BJ (cell line): ENCODE results near the gene SLC22A16. TPM values are rescaled to one million over a fixed set of nuclear protein-coding genes. Genes with fewer than 3 reads are reported as not detected.
"Not testable (repeated sequence)": the region's sequence is repeated elsewhere in the genome, so short reads cannot be mapped to it uniquely, and the experiment has no call there.

Experiments used
- CTCF ChIA-PET: fragments of 350-600 bp; formaldehyde crosslinking; extraction: SDS; loops from one replicate; lab custom pipeline; 2021; ENCODE audit warnings: antibody characterized with exemption, inconsistent platforms; lab: Yijun Ruan, JAX
- POLR2A ChIA-PET: fragments of 300-600 bp; sonication (Branson Sonifier 250); formaldehyde crosslinking; extraction: SDS; loops from one replicate; lab custom pipeline; 2021; ENCODE audit warnings: antibody characterized with exemption; lab: Charles Lee
- DNase-seq: peaks from one replicate; pipeline ENCODE4 v3.0.0-alpha.2; 2011; ENCODE audit warnings: low read depth
- H3K27me3 ChIP-seq: 2 replicates; pipeline ENCODE4 v1.6.0; 2011; ENCODE audit warnings: low read length; ENCODE audit not compliant: control insufficient read depth, insufficient read depth
- H3K36me3 ChIP-seq: 2 replicates; pipeline ENCODE4 v1.5.1; 2011; ENCODE audit warnings: low read length; ENCODE audit not compliant: control insufficient read depth, insufficient read depth
- H3K4me3 ChIP-seq: 2 replicates; pipeline ENCODE4 v1.5.1; 2011; ENCODE audit warnings: low read depth, mild to moderate bottlenecking, control low read depth, low read length
- CTCF ChIP-seq: IDR thresholded peaks from 2 replicates; pipeline ENCODE4 v1.5.1; 2011; ENCODE audit warnings: low read depth, mild to moderate bottlenecking, control low read depth, inconsistent platforms, low read length, moderate library complexity; ENCODE audit not compliant: insufficient read depth
- polyA plus RNA-seq: library from polyadenylated mRNA; depleted of rRNA; stranded (reverse); fragments of >200 nt; gene quantifications from 2 replicates; pipeline ENCODE4 v1.2.3, GENCODE V29; 2011

SLC22A16 gene
- polyA plus RNA-seq, 1 experiment: not detected

GRCh38 chr6:110488606-110489190 is 12.3 kb upstream of the SLC22A16 start:
- Histone ChIP-seq H3K36me3 (no peaks in the 10 kb centered on the region), H3K4me3 (no peak overlapping the region), H3K27me3 (peaks cover 2% of the 10 kb centered on the region; the same call in 1 of the 2 replicates)
- ChIA-PET CTCF (no interaction called here), POLR2A (no interaction called here)
- TF ChIP-seq CTCF: no peak
- no peak for DNase-seq

- POLR2A ChIA-PET, DNase-seq, H3K27me3 ChIP-seq, H3K4me3 ChIP-seq, H3K36me3 ChIP-seq: not testable (repeated sequence)
- CTCF ChIA-PET: interaction anchor here (1.2 kb wide), 1 partner anchor 13 kb away, joined by 3 read pairs; no protein-coding TSS in a partner anchor
Observed at GRCh38 chr6:110487968-110488381, 11.6 kb upstream of the SLC22A16 start.

- DNase-seq: no peak
- Histone ChIP-seq H3K36me3 (no peaks in the 10 kb centered on the region), H3K27me3 (peaks cover 2% of the 10 kb centered on the region; the same call in 1 of the 2 replicates), H3K4me3 (no peak overlapping the region)
- TF ChIP-seq CTCF: no peak
- CTCF ChIA-PET: no interaction called here
- POLR2A ChIA-PET: no interaction called here
Observed at GRCh38 chr6:110486756-110487155, 10.3 kb upstream of the SLC22A16 start.

GRCh38 chr6:110485491-110485890 is 9.1 kb upstream of the SLC22A16 start:
- Histone ChIP-seq H3K27me3 (peaks cover 2% of the 10 kb centered on the region; the same call in 1 of the 2 replicates), H3K36me3 (no peaks in the 10 kb centered on the region), H3K4me3 (no peak overlapping the region)
- POLR2A ChIA-PET: no interaction called here
- DNase-seq: no peak
- no peak for TF ChIP-seq CTCF
- CTCF ChIA-PET: interaction anchor here (0.8 kb wide), 1 partner anchor 15 kb away, joined by 5 read pairs; no protein-coding TSS in a partner anchor

GRCh38 chr6:110484321-110484720 is 7.9 kb upstream of the SLC22A16 start:
- H3K36me3 ChIP-seq: no peaks in the 10 kb centered on the region
- no peak overlapping the region for H3K4me3 ChIP-seq
- no peak for TF ChIP-seq CTCF
- CTCF ChIA-PET: interaction anchor here (0.6 to 0.9 kb wide), 4 partner anchors 9 to 621 kb away, joined by 3 read pairs; no protein-coding TSS in a partner anchor
- POLR2A ChIA-PET: no interaction called here
- H3K27me3 ChIP-seq: peaks cover 2% of the 10 kb centered on the region; the same call in 1 of the 2 replicates
- no peak for DNase-seq
